ENCODE data around the gene SPAG9. TPM values are rescaled to one million over a fixed set of nuclear protein-coding genes. Genes with fewer than 3 reads are reported as not detected.

The SPAG9 gene
- total RNA-seq, 2 donors from 2014 or later, result 46.0 to 67.0 TPM

- no peak for TF ChIP-seq CTCF (IDR thresholded peaks at IDR 0.05)
- H3K4me1 ChIP-seq, result no peaks in the 10 kb centered on the region
- DNase-seq, result no peak
- H3K36me3 ChIP-seq, result no peaks in the 10 kb centered on the region
- intact Hi-C loops (cut with DNase I), result no loop called here
- H3K9me3 ChIP-seq, result no peaks in the 10 kb centered on the region
- no peak overlapping the region for H3K27ac ChIP-seq
- H3K27me3 ChIP-seq, result no peaks in the 10 kb centered on the region
- H3K9ac ChIP-seq (ENCODE audit: low read depth in 2 of 2, low read length in 2 of 2), result no peak overlapping the region
- no peak overlapping the region for H3K4me3 ChIP-seq
Measured at GRCh38 chr17:51016099-51016498, 104.6 kb downstream of the SPAG9 start.

- Histone ChIP-seq H3K4me3 (no peak overlapping the region), H3K4me1 (no peaks in the 10 kb centered on the region), H3K9ac (ENCODE audit: low read depth in 2 of 2, low read length in 2 of 2) (no peak overlapping the region), H3K36me3 (no peaks in the 10 kb centered on the region), H3K27ac (no peak overlapping the region), H3K27me3 (no peaks in the 10 kb centered on the region), H3K9me3 (no peaks in the 10 kb centered on the region)
- no peak for DNase-seq
- intact Hi-C loops (cut with DNase I), result no loop called here
- TF ChIP-seq CTCF (IDR thresholded peaks at IDR 0.05), result no peak
Measured at GRCh38 chr17:51015145-51015558, 105.5 kb downstream of the SPAG9 start.

GRCh38 chr17:51014129-51014528 is 106.5 kb downstream of the SPAG9 start:
- Histone ChIP-seq H3K27me3 (no peaks in the 10 kb centered on the region), H3K4me3 (no peak overlapping the region), H3K36me3 (no peaks in the 10 kb centered on the region)

GRCh38 chr17:51013322-51013721 is 107.3 kb downstream of the SPAG9 start:
- intact Hi-C loops (cut with DNase I), result no loop called here
- no peaks in the 10 kb centered on the region for H3K9me3 ChIP-seq
- H3K27ac ChIP-seq, result no peak overlapping the region
- H3K27me3 ChIP-seq, result no peaks in the 10 kb centered on the region
- DNase-seq, result no peak
- no peaks in the 10 kb centered on the region for H3K4me1 ChIP-seq
- H3K4me3 ChIP-seq, result no peak overlapping the region
- TF ChIP-seq CTCF (IDR thresholded peaks at IDR 0.05), result no peak
- H3K36me3 ChIP-seq, result no peaks in the 10 kb centered on the region
- H3K9ac ChIP-seq (ENCODE audit: low read depth in 2 of 2, low read length in 2 of 2), result no peak overlapping the region

More at GRCh38 chr17:51014129-51014528, 106.5 kb downstream of the SPAG9 start:
- TF ChIP-seq CTCF (IDR thresholded peaks at IDR 0.05), result no peak
- DNase-seq, result no peak
- no peaks in the 10 kb centered on the region for H3K9me3 ChIP-seq
- H3K9ac ChIP-seq (ENCODE audit: low read depth in 2 of 2, low read length in 2 of 2), result no peak overlapping the region
- intact Hi-C loops (cut with DNase I), result no loop called here
- no peak overlapping the region for H3K27ac ChIP-seq
- no peaks in the 10 kb centered on the region for H3K4me1 ChIP-seq

GRCh38 chr17:51012538-51012937 is 108.1 kb downstream of the SPAG9 start:
- H3K27ac ChIP-seq, result no peak overlapping the region
- no peaks in the 10 kb centered on the region for H3K4me1 ChIP-seq
- H3K27me3 ChIP-seq, result no peaks in the 10 kb centered on the region
- no peak overlapping the region for H3K4me3 ChIP-seq
- intact Hi-C loops (cut with DNase I), result no loop called here
- TF ChIP-seq CTCF (IDR thresholded peaks at IDR 0.05), result no peak
- H3K9ac ChIP-seq (ENCODE audit: low read depth in 2 of 2, low read length in 2 of 2), result no peak overlapping the region
- no peaks in the 10 kb centered on the region for H3K9me3 ChIP-seq
- H3K36me3 ChIP-seq, result no peaks in the 10 kb centered on the region
- DNase-seq, result no peak

All from colonic mucosa (tissue), 4 donors.